ENCODE measurements around the gene TYRP1. TPM values are rescaled to one million over a fixed set of nuclear protein-coding genes. Genes with fewer than 3 reads are reported as not detected.

The TYRP1 gene
- polyA plus RNA-seq, 1 of the 3 experiments (the other 2 are of a cell fraction), result not detected

GRCh38 chr9:12730198-12730597, 37.0 kb downstream of the TYRP1 start:
- Histone ChIP-seq H4K20me1 (ENCODE audit: insufficient read depth) (no peaks in the 10 kb centered on the region), H3K79me2 (ENCODE audit: insufficient read depth) (no peaks in the 10 kb centered on the region), H3K9ac (no peak overlapping the region), H3K9me2 (no peaks in the 10 kb centered on the region), H3K4me3 (ENCODE audit: low read depth in 2 of 2, low read length in 1 of 2) (no peak overlapping the region), H3F3A (replicated peaks; ENCODE audit: insufficient read depth) (no peaks in the 10 kb centered on the region), H3K36me3 (replicated peaks in 1 of 2; ENCODE audit: control insufficient read depth in 1 of 2, insufficient read depth in 2 of 2, low read length in 1 of 2) (no peaks in the 10 kb centered on the region), H3K9me3 (no peaks in the 10 kb centered on the region), H3K4me1 (ENCODE audit: control insufficient read depth in 1 of 2, insufficient read depth in 2 of 2, low read depth in 1 of 2, low read length in 1 of 2) (no peaks in the 10 kb centered on the region), H3K4me2 (no peak overlapping the region), H2AFZ (ENCODE audit: low read depth) (no peak overlapping the region), H3K27me3 (ENCODE audit: insufficient read depth) (no peaks in the 10 kb centered on the region), H3K27ac (ENCODE audit: low read depth in 2 of 2, low read length in 1 of 2) (no peak overlapping the region)
- 33% methylated on average over 1 of the region's 1 CpG for WGBS (ENCODE audit: low lambda C conversion rate)
- ChIA-PET CTCF (interaction anchor here (0.7 to 3.1 kb wide), 6 partner anchors 10 to 1649 kb away, joined by 3 to 14 read pairs (median 4); no protein-coding TSS in a partner anchor), POLR2A (no interaction called here)
- DNase-seq, result peak; percentile 5
- no peak for TF ChIP-seq RXRA (IDR thresholded peaks at IDR 0.05; ENCODE audit: borderline replicate concordance, low read depth)
- no peak for TF ChIP-seq TEAD4 (IDR thresholded peaks at IDR 0.05; ENCODE audit: borderline replicate concordance, insufficient read depth)
- TF ChIP-seq USF2 (IDR thresholded peaks at IDR 0.05; ENCODE audit: borderline replicate concordance, low read depth, low read length), result no peak
- TF ChIP-seq RCOR1 (IDR thresholded peaks at IDR 0.05; ENCODE audit: low read length), result no peak
- TF ChIP-seq ELF1 (IDR thresholded peaks at IDR 0.05), result no peak
- no peak for TF ChIP-seq MAX (IDR thresholded peaks at IDR 0.05; ENCODE audit: low read depth)
- TF ChIP-seq RFX5 (IDR thresholded peaks at IDR 0.05; ENCODE audit: low read length), result no peak
- no peak for TF ChIP-seq JUND (IDR thresholded peaks at IDR 0.05)
- TF ChIP-seq TCF12 (IDR thresholded peaks at IDR 0.05), result no peak
- TF ChIP-seq CHD2 (IDR thresholded peaks at IDR 0.05; ENCODE audit: low read length, partially characterized antibody), result no peak
- no peak for TF ChIP-seq MEF2A (IDR thresholded peaks at IDR 0.05; ENCODE audit: borderline replicate concordance, low read depth)
- TF ChIP-seq YY1 (IDR thresholded peaks at IDR 0.05; ENCODE audit: low read depth), result no peak
- no peak for TF ChIP-seq MXI1 (IDR thresholded peaks at IDR 0.05; ENCODE audit: low read depth, low read length)
- no peak for TF ChIP-seq IRF3 (IDR thresholded peaks at IDR 0.05; ENCODE audit: low read depth, low read length)
- TF ChIP-seq FOXJ3 (CRISPR knock-in tag; IDR thresholded peaks at IDR 0.05), result no peak

DNA sequence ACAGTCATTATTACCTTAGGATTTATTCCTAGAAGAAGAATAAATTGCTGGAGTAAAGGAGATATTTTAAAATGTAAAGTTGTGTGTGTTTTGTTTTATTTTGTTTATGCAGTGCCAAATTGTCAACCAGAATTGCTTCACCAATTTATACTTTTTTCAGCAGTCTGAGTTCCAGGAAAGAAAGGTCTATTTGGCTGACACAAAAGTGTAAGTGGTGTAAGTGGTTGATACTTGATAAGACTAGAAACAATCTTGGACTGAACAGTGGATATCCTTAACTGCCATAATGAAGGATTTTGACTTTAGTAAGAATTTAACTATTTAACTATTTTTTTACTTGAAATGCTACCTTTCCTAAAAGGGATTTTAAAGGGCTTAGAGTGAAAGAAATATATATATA, 37.7 kb downstream of the TYRP1 start:
- no peaks in the 10 kb centered on the region for H3K9me3 ChIP-seq
- POLR2A ChIA-PET, result no interaction called here
- no peaks in the 10 kb centered on the region for H3F3A ChIP-seq (replicated peaks; ENCODE audit: insufficient read depth)
- no peak overlapping the region for H3K4me2 ChIP-seq
- H3K27me3 ChIP-seq (ENCODE audit: insufficient read depth), result no peaks in the 10 kb centered on the region
- H3K79me2 ChIP-seq (ENCODE audit: insufficient read depth), result no peaks in the 10 kb centered on the region
- H3K36me3 ChIP-seq (replicated peaks in 1 of 2; ENCODE audit: control insufficient read depth in 1 of 2, insufficient read depth in 2 of 2, low read length in 1 of 2), result no peaks in the 10 kb centered on the region
- H3K4me3 ChIP-seq (ENCODE audit: low read depth in 2 of 2, low read length in 1 of 2), result no peak overlapping the region
- H2AFZ ChIP-seq (ENCODE audit: low read depth), result no peak overlapping the region
- H4K20me1 ChIP-seq (ENCODE audit: insufficient read depth), result no peaks in the 10 kb centered on the region
- CTCF ChIA-PET, result interaction anchor here (1.4 to 3.1 kb wide), 2 partner anchors 11 to 29 kb away, joined by 4 to 14 read pairs; no protein-coding TSS in a partner anchor
- H3K4me1 ChIP-seq (ENCODE audit: control insufficient read depth in 1 of 2, insufficient read depth in 2 of 2, low read depth in 1 of 2, low read length in 1 of 2), result no peaks in the 10 kb centered on the region
- DNase-seq, result no peak
- no peak overlapping the region for H3K27ac ChIP-seq (ENCODE audit: low read depth in 2 of 2, low read length in 1 of 2)
- H3K9me2 ChIP-seq, result no peaks in the 10 kb centered on the region
- no peak overlapping the region for H3K9ac ChIP-seq
- no peak for TF ChIP-seq GATA2 (CRISPR knock-in tag; IDR thresholded peaks at IDR 0.05)
- TF ChIP-seq NFIC (IDR thresholded peaks at IDR 0.05; ENCODE audit: borderline replicate concordance), result no peak
- no peak for TF ChIP-seq MXI1 (IDR thresholded peaks at IDR 0.05; ENCODE audit: low read depth, low read length)
- TF ChIP-seq FOXM1 (IDR thresholded peaks at IDR 0.05; ENCODE audit: low read depth), result no peak
- TF ChIP-seq FOXJ3 (CRISPR knock-in tag; IDR thresholded peaks at IDR 0.05), result no peak
- no peak for TF ChIP-seq SIN3A (IDR thresholded peaks at IDR 0.05; ENCODE audit: borderline replicate concordance, low read depth, low read length)
- no peak for TF ChIP-seq USF2 (IDR thresholded peaks at IDR 0.05; ENCODE audit: borderline replicate concordance, low read depth, low read length)
- TF ChIP-seq, protein P1, sequence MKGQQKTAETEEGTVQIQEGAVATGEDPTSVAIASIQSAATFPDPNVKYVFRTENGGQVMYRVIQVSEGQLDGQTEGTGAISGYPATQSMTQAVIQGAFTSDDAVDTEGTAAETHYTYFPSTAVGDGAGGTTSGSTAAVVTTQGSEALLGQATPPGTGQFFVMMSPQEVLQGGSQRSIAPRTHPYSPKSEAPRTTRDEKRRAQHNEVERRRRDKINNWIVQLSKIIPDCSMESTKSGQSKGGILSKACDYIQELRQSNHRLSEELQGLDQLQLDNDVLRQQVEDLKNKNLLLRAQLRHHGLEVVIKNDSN (IDR thresholded peaks at IDR 0.05; ENCODE audit: borderline replicate concordance, low read depth), result no peak
- TF ChIP-seq NRF1 (IDR thresholded peaks at IDR 0.05; ENCODE audit: low read depth, low read length), result no peak
- TF ChIP-seq TEAD4 (IDR thresholded peaks at IDR 0.05; ENCODE audit: borderline replicate concordance, insufficient read depth), result no peak
- TF ChIP-seq POLR2AphosphoS5 (IDR thresholded peaks at IDR 0.05; ENCODE audit: low read depth, low read length), result no peak
- TF ChIP-seq EP300 (IDR thresholded peaks at IDR 0.05; ENCODE audit: borderline replicate concordance in 1 of 2, low read depth in 1 of 2, low read length in 1 of 2), result no peak
- no peak for TF ChIP-seq JUND (IDR thresholded peaks at IDR 0.05)
- no peak for TF ChIP-seq RAD21 (IDR thresholded peaks at IDR 0.05; ENCODE audit: low read length)
- TF ChIP-seq MEF2A (IDR thresholded peaks at IDR 0.05; ENCODE audit: borderline replicate concordance, low read depth), result no peak
- no peak for TF ChIP-seq CTCF (IDR thresholded peaks at IDR 0.05)
